IMR-90 (cell line): ENCODE data around the gene KRTAP4-2. TPM values are rescaled to one million over a fixed set of nuclear protein-coding genes. Genes with fewer than 3 reads are reported as not detected.

Source experiments
- ATAC-seq: fragments of 200-7000 bp; cut with Tn5 transposase; 2 replicates; pipeline ENCODE4 v1.9.1; 2020; ENCODE audit warnings: low read depth, mild to moderate bottlenecking, moderate library complexity
- BruUV-seq: library from RNA; stranded (reverse); fragments of 400-500 nt; replicated peaks from 2 replicates; lab custom pipeline; 2021; lab: Mats Ljungman, UMichigan
- CTCF ChIA-PET: fragments of 300-600 bp; formaldehyde crosslinking; extraction: SDS; loops from one replicate; lab custom pipeline; 2021; ENCODE audit warnings: antibody characterized with exemption; lab: Yijun Ruan, JAX
- POLR2A ChIA-PET: fragments of 300-600 bp; sonication (Branson Sonifier 250); formaldehyde crosslinking; loops from one replicate; lab custom pipeline; 2022; ENCODE audit warnings: antibody characterized with exemption; ENCODE audit not compliant: unreplicated experiment; lab: Charles Lee
- DNase-seq: peaks from one replicate; pipeline ENCODE4 v3.0.0; 2013
- H2AFZ ChIP-seq: replicated peaks from 2 replicates; pipeline ENCODE3; 2013; ENCODE audit warnings: low read length, mild to moderate bottlenecking; ENCODE audit not compliant: poor library complexity
- H2AK5ac ChIP-seq: 2 replicates; pipeline ENCODE4 v1.6.1; 2013; ENCODE audit warnings: low read depth, low read length, inconsistent platforms
- H2AK9ac ChIP-seq: replicated peaks from 2 replicates; pipeline ENCODE3; 2013; ENCODE audit warnings: mild to moderate bottlenecking, low read depth, low read length, moderate library complexity; ENCODE audit not compliant: poor library complexity
- H2BK120ac ChIP-seq: 2 replicates; pipeline ENCODE4 v1.6.1; 2013; ENCODE audit warnings: low read depth, low read length, inconsistent platforms
- H2BK15ac ChIP-seq: 3 replicates; pipeline ENCODE4 v1.6.1; 2013; ENCODE audit warnings: low read depth, low read length, inconsistent platforms
- H2BK20ac ChIP-seq: 2 replicates; pipeline ENCODE4 v1.6.1; 2013; ENCODE audit warnings: low read depth, mild to moderate bottlenecking, inconsistent platforms, low read length, moderate library complexity
- H2BK5ac ChIP-seq: 2 replicates; pipeline ENCODE4 v1.6.1; 2013; ENCODE audit warnings: mild to moderate bottlenecking, low read depth, low read length, inconsistent platforms; ENCODE audit not compliant: poor library complexity, severe bottlenecking
- H3K14ac ChIP-seq: replicated peaks from 2 replicates; pipeline ENCODE4 v1.6.1; 2013; ENCODE audit warnings: low read depth, low read length, inconsistent platforms
- H3K18ac ChIP-seq: 2 replicates; pipeline ENCODE4 v1.6.1; 2013; ENCODE audit warnings: low read depth, low read length, control low read depth
- H3K23ac ChIP-seq: 2 replicates; pipeline ENCODE4 v1.6.1; 2013; ENCODE audit warnings: low read depth, low read length, inconsistent platforms
- H3K27ac ChIP-seq: 2 replicates; pipeline ENCODE4 v1.5.1; 2013; ENCODE audit warnings: mild to moderate bottlenecking, control low read depth, low read length; ENCODE audit not compliant: insufficient read depth
- H3K27me3 ChIP-seq: 2 replicates; pipeline ENCODE4 v1.6.1; 2013; ENCODE audit warnings: low read length; ENCODE audit not compliant: control insufficient read depth, insufficient read depth
- H3K36me3 ChIP-seq: 2 replicates; pipeline ENCODE4 v1.6.1; 2013; ENCODE audit warnings: low read length, mixed read lengths; ENCODE audit not compliant: control insufficient read depth, insufficient read depth
- H3K4ac ChIP-seq: 2 replicates; pipeline ENCODE4 v1.6.1; 2013; ENCODE audit warnings: low read depth, low read length, inconsistent platforms
- H3K4me1 ChIP-seq: 2 replicates; pipeline ENCODE4 v1.6.1; 2013; ENCODE audit warnings: low read length, mixed read lengths; ENCODE audit not compliant: control insufficient read depth, insufficient read depth
- H3K4me2 ChIP-seq: 2 replicates; pipeline ENCODE4 v1.6.1; 2013; ENCODE audit warnings: low read depth, mild to moderate bottlenecking, control low read depth, low read length, moderate library complexity
- H3K4me3 ChIP-seq: 2 replicates; pipeline ENCODE4 v1.5.1; 2013; ENCODE audit warnings: low read depth, mild to moderate bottlenecking, control low read depth, low read length, moderate library complexity; ENCODE audit not compliant: insufficient read depth
- H3K56ac ChIP-seq: 2 replicates; pipeline ENCODE4 v1.6.1; 2013; ENCODE audit warnings: low read length, inconsistent platforms; ENCODE audit not compliant: insufficient read depth; ENCODE audit errors: extremely low read depth
- H3K79me1 ChIP-seq, 2 experiments: 2 replicates each; pipeline ENCODE4 v1.6.1; 2013; ENCODE audit warnings: low read length in 2 of 2, inconsistent platforms in 1 of 2, low read depth in 1 of 2
- H3K9ac ChIP-seq: 2 replicates; pipeline ENCODE4 v1.6.1; 2013; ENCODE audit warnings: low read depth, low read length, control low read depth
- H3K9me1 ChIP-seq: 2 replicates; pipeline ENCODE4 v1.6.1; 2013; ENCODE audit warnings: low read length, inconsistent platforms; ENCODE audit not compliant: insufficient read depth
- H3K9me3 ChIP-seq: 2 replicates; pipeline ENCODE4 v1.6.1; 2013; ENCODE audit warnings: low read length; ENCODE audit not compliant: control insufficient read depth, insufficient read depth
- H4K20me1 ChIP-seq: 2 replicates; pipeline ENCODE4 v1.6.1; 2013; ENCODE audit warnings: low read length, inconsistent platforms; ENCODE audit not compliant: insufficient read depth
- H4K5ac ChIP-seq: 2 replicates; pipeline ENCODE4 v1.6.1; 2013; ENCODE audit warnings: mild to moderate bottlenecking, low read depth, low read length, control low read depth
- H4K8ac ChIP-seq, 2 experiments: 2 replicates each; pipeline ENCODE4 v1.6.1; 2013; ENCODE audit warnings: low read depth in 2 of 2, low read length in 2 of 2, control low read depth in 1 of 2, inconsistent platforms in 1 of 2
- H4K91ac ChIP-seq: 2 replicates; pipeline ENCODE4 v1.6.1; 2013; ENCODE audit warnings: low read depth, low read length, inconsistent platforms; ENCODE audit not compliant: insufficient read depth
- BHLHE40 ChIP-seq: fragments of 150-350 bp; IDR thresholded peaks from 2 replicates; pipeline ENCODE4 v1.6.1; 2016; ENCODE audit warnings: mild to moderate bottlenecking, low read depth, low read length
- CEBPB ChIP-seq: IDR thresholded peaks from 2 replicates; pipeline ENCODE4 v1.6.1; 2012; ENCODE audit warnings: low read depth, low read length, improper control_type of control experiment
- CHD1 ChIP-seq: IDR thresholded peaks from 2 replicates; pipeline ENCODE4 v1.6.1; 2012; ENCODE audit warnings: low read depth, low read length, improper control_type of control experiment
- CTCF ChIP-seq: conservative IDR thresholded peaks from 2 replicates; pipeline ENCODE4 v1.5.1; 2012; ENCODE audit warnings: mild to moderate bottlenecking, low read depth, low read length, improper control_type of control experiment
- FOS ChIP-seq: fragments of 150-350 bp; IDR thresholded peaks from 2 replicates; pipeline ENCODE4 v1.6.1; 2016; ENCODE audit warnings: low read depth, low read length
- MAFK ChIP-seq: IDR thresholded peaks from 2 replicates; pipeline ENCODE4 v1.6.1; 2012; ENCODE audit warnings: low read depth, low read length, improper control_type of control experiment
- MAZ ChIP-seq: IDR thresholded peaks from 2 replicates; pipeline ENCODE4 v1.6.1; 2012; ENCODE audit warnings: low read depth, mild to moderate bottlenecking, low read length, improper control_type of control experiment, moderate library complexity, borderline replicate concordance
- MXI1 ChIP-seq: IDR thresholded peaks from 2 replicates; pipeline ENCODE4 v1.6.1; 2012; ENCODE audit warnings: low read depth, mild to moderate bottlenecking, low read length, moderate library complexity, borderline replicate concordance
- NFE2L2 ChIP-seq: fragments of 150-350 bp; IDR thresholded peaks from 2 replicates; pipeline ENCODE4 v1.6.1; 2016; ENCODE audit warnings: low read depth, mild to moderate bottlenecking, low read length
- POLR2A ChIP-seq: IDR thresholded peaks from 2 replicates; pipeline ENCODE4 v1.6.1; 2012; ENCODE audit warnings: mild to moderate bottlenecking, low read depth, low read length
- RAD21 ChIP-seq: IDR thresholded peaks from 2 replicates; pipeline ENCODE4 v1.6.1; 2012; ENCODE audit warnings: low read length, improper control_type of control experiment
- RCOR1 ChIP-seq: IDR thresholded peaks from 2 replicates; pipeline ENCODE4 v1.6.1; 2012; ENCODE audit warnings: mild to moderate bottlenecking, low read length, improper control_type of control experiment; ENCODE audit not compliant: insufficient replicate concordance
- RFX5 ChIP-seq: IDR thresholded peaks from 2 replicates; pipeline ENCODE4 v1.8.0; 2012; ENCODE audit warnings: low read depth, mild to moderate bottlenecking, low read length, moderate library complexity
- SMC3 ChIP-seq: fragments of 150-350 bp; IDR thresholded peaks from 2 replicates; pipeline ENCODE4 v1.6.1; 2016; ENCODE audit warnings: low read depth, mild to moderate bottlenecking, antibody characterized with exemption, low read length, moderate library complexity
- USF2 ChIP-seq: fragments of 150-350 bp; IDR thresholded peaks from 2 replicates; pipeline ENCODE4 v1.6.1; 2017; ENCODE audit warnings: mild to moderate bottlenecking, antibody characterized with exemption, low read length, low read depth
- WGBS, 2 experiments: methylation state at CpG; one replicate each; pipeline versions ENCODE4 v1.1.5 to v1.1.7; 2013; ENCODE audit warnings: missing lambda C conversion rate in 2 of 2; ENCODE audit not compliant: insufficient read length in 1 of 2; ENCODE audit errors: extremely low coverage in 2 of 2; 5-methylcytosine and 5-hydroxymethylcytosine counted together
- dilution Hi-C: fragments of 300-500 bp; cut with HindIII; formaldehyde crosslinking; loops from one replicate; pipeline ENCODE4 v1.14.3; 2018; ENCODE audit warnings: low sequenced_read_pairs; ENCODE audit not compliant: unreplicated experiment
- in situ Hi-C: fragments of 300-500 bp; cut with MboI; formaldehyde crosslinking; loops from 3 replicates; pipeline ENCODE4 v1.14.3; 2019; ENCODE audit warnings: low sequenced_read_pairs, inconsistent platforms, mixed read lengths
- intact Hi-C: fragments of 100-400 bp; cut with micrococcal nuclease; formaldehyde crosslinking; loops from 2 replicates; pipeline ENCODE4 v1.10.0; 2022
- polyA plus RNA-seq, 3 experiments: library from polyadenylated mRNA; depleted of rRNA; stranded (reverse); fragments of >200 nt; gene quantifications; 2 replicates each; pipeline ENCODE4 v1.2.3, GENCODE V29; 2012; ENCODE audit warnings: low replicate concordance in 1 of 3
- total RNA-seq: library from RNA; depleted of rRNA; stranded (reverse); fragments of >200 nt; gene quantifications from 2 replicates; pipeline ENCODE4 v1.2.3, GENCODE V29; 2012
- TF ChIP-seq, protein P1 (sequence below): fragments of 150-350 bp; IDR thresholded peaks from 2 replicates; pipeline ENCODE4 v1.6.1; 2016; ENCODE audit warnings: low read depth, mild to moderate bottlenecking, low read length, moderate library complexity, borderline replicate concordance

KRTAP4-2 gene
- total and polyA plus RNA-seq, 2 of the 4 experiments (the other 2 are of a cell fraction) = not detected

- WGBS, 2 experiments = no CpG with 5 or more reads among the region's 2 CpGs
- Histone ChIP-seq H3K4ac (no peak overlapping the region), H3K9me1 (no peaks in the 10 kb centered on the region), H3K27ac (no peak overlapping the region), H3K56ac (no peak overlapping the region), H3K4me3 (no peak overlapping the region), H3K4me2 (no peak overlapping the region), H2AK9ac (no peak overlapping the region), H3K23ac (no peak overlapping the region), H3K9ac (no peak overlapping the region), H4K5ac (no peak overlapping the region), H4K20me1 (no peaks in the 10 kb centered on the region), H3K4me1 (no peaks in the 10 kb centered on the region), H2BK20ac (no peak overlapping the region), H3K36me3 (no peaks in the 10 kb centered on the region), H3K18ac (no peak overlapping the region), H4K91ac (no peak overlapping the region), H3K14ac (no peak overlapping the region), H3K79me1 (no peaks in the 10 kb centered on the region), H4K8ac (no peak overlapping the region; a peak in 1 of 4 replicates), H3K27me3 (no peaks in the 10 kb centered on the region; the same call in 1 of the 2 replicates), H2BK5ac (no peak overlapping the region), H2BK15ac (0 out of 3 replicates have a peak overlapping the region, but pooled peaks have one; percentile 39), H2AFZ (no peak overlapping the region), H3K9me3 (peaks cover 3% of the 10 kb centered on the region; the same call in 1 of the 2 replicates), H2AK5ac (no peak overlapping the region), H2BK120ac (no peak overlapping the region)
- intact Hi-C loops (no loop called here), dilution Hi-C loops (no loop called here), in situ Hi-C loops (no loop called here)
- no peak for TF ChIP-seq NFE2L2
- TF ChIP-seq MAZ = no peak
- TF ChIP-seq FOS = no peak
- no peak for TF ChIP-seq MXI1
- no peak for TF ChIP-seq CTCF
- TF ChIP-seq BHLHE40 = no peak
- TF ChIP-seq MAFK = no peak
- no peak for TF ChIP-seq USF2
- TF ChIP-seq, protein P1, sequence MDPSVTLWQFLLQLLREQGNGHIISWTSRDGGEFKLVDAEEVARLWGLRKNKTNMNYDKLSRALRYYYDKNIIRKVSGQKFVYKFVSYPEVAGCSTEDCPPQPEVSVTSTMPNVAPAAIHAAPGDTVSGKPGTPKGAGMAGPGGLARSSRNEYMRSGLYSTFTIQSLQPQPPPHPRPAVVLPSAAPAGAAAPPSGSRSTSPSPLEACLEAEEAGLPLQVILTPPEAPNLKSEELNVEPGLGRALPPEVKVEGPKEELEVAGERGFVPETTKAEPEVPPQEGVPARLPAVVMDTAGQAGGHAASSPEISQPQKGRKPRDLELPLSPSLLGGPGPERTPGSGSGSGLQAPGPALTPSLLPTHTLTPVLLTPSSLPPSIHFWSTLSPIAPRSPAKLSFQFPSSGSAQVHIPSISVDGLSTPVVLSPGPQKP = no peak
- TF ChIP-seq RFX5 = no peak
- no peak for TF ChIP-seq SMC3
- no peak for TF ChIP-seq RCOR1
- no peak for TF ChIP-seq CHD1
- TF ChIP-seq POLR2A = no peak
- TF ChIP-seq CEBPB = no peak
- TF ChIP-seq RAD21 = no peak
- ATAC-seq (no peak), DNase-seq (no peak)
- BruUV-seq = no TSS peak
- ChIA-PET CTCF (no interaction called here), POLR2A (no interaction called here)
These were observed 30.4 kb downstream of the KRTAP4-2 start for GRCh38 chr17:41147531-41148204.
